ENCODE data around the gene RREB1. TPM values are rescaled to one million over a fixed set of nuclear protein-coding genes. Genes with fewer than 3 reads are reported as not detected.

The RREB1 gene
- total RNA-seq, 1 experiment from 2014 or later: 35.8 TPM

DNA sequence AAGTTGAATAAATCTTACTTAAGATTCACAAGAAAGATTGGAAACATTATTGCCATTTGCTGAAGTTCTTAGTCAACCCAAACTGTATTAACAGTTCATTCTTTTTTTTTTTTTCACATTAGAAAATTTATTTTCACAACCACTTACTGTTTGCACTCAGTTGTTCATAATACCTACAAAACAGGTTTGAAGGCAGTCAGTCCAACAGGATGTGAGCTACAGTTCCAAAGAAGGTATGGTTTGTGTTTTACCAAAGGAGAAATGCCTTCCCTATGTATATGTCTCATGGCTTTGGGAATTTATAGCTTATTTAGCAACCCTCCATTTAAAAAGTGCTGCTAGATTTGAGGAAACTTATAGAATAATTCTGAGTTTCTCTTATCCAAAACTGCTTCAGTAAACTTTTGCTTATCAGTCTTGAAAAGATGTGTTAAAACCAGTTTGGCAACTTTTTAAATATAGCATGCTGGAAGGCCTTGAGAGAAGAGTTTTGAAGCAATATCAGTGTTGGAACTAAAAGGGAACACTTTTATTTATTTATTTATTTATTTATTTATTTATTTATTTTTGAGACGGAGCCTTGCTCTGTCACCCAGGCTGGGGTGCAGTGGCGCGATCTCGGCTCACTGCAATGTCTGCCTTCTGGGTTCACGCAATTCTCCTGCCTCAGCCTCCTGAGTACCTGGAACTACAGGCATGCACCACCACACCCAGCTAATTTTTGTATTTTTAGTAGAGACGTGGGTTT, 46.8 kb upstream of the RREB1 start:
- Histone ChIP-seq H2BK12ac (ENCODE audit: insufficient read length, low read depth, low read length) (no peak overlapping the region), H3K27ac (ENCODE audit: insufficient read length, low read depth, low read length) (no peak overlapping the region), H3K56ac (ENCODE audit: insufficient read length, low read depth, low read length) (no peak overlapping the region), H4K5ac (ENCODE audit: insufficient read length, low read depth, low read length) (no peak overlapping the region), H4K91ac (ENCODE audit: insufficient read length, low read depth, low read length) (no peak overlapping the region), H3T11ph (ENCODE audit: low read length) (no peak overlapping the region), H3K4me1 (ENCODE audit: insufficient read depth, low read length) (no peaks in the 10 kb centered on the region), H2BK15ac (ENCODE audit: low read depth, low read length) (no peak overlapping the region), H3K79me2 (ENCODE audit: insufficient read depth, low read length) (no peaks in the 10 kb centered on the region), H3K18ac (ENCODE audit: insufficient read length, low read depth, low read length) (no peak overlapping the region), H3K27me3 (ENCODE audit: insufficient read depth, low read length) (no peaks in the 10 kb centered on the region; the same call in 1 of the 2 replicates), H3K9me3 (ENCODE audit: control insufficient read depth, low read depth, low read length) (no peaks in the 10 kb centered on the region), H3K9ac (ENCODE audit: extremely low read depth, insufficient read length, low read length) (no peak overlapping the region), H3K23ac (ENCODE audit: insufficient read length, low read depth, low read length) (no peak overlapping the region), H3K4me2 (ENCODE audit: insufficient read depth, insufficient read length, low read length) (no peak overlapping the region), H3K79me1 (ENCODE audit: insufficient read depth, low read depth, low read length, poor library complexity, severe bottlenecking) (no peaks in the 10 kb centered on the region), H2BK120ac (ENCODE audit: low read depth, low read length, poor library complexity, severe bottlenecking) (no peak overlapping the region), H2AK5ac (ENCODE audit: insufficient read length, low read length) (no peak overlapping the region), H3K23me2 (ENCODE audit: insufficient read length, low read depth, low read length, poor library complexity, severe bottlenecking) (no peaks in the 10 kb centered on the region), H3K4ac (ENCODE audit: low read depth, low read length) (no peak overlapping the region), H2BK20ac (ENCODE audit: low read depth, low read length, poor library complexity, severe bottlenecking) (no peak overlapping the region), H2AFZ (ENCODE audit: low read length) (no peak overlapping the region), H4K20me1 (ENCODE audit: control insufficient read depth, insufficient read depth, insufficient read length) (no peaks in the 10 kb centered on the region), H4K8ac (replicated peaks; ENCODE audit: insufficient read length, low read depth, low read length) (no peak overlapping the region), H3K14ac (ENCODE audit: insufficient read depth, low read length) (no peak overlapping the region), H2BK5ac (ENCODE audit: insufficient read length, low read length) (no peak overlapping the region)
- Mint-ChIP-seq H3K4me3 (no peak overlapping the region), H3K36me3 (ENCODE audit: insufficient read depth in 1 of 3, low read depth in 3 of 3) (no peaks in the 10 kb centered on the region), H3K4me1 (peaks cover 0 to 4% of the 10 kb centered on the region in 2 experiments; a peak in 2 of 4 replicates), H3K9me3 (no peaks in the 10 kb centered on the region), H3K27ac (no peak overlapping the region; a peak in 1 of 7 replicates), H3K27me3 (ENCODE audit: low read depth) (peaks cover 17% of the 10 kb centered on the region)
- TF ChIP-seq, protein P1, sequence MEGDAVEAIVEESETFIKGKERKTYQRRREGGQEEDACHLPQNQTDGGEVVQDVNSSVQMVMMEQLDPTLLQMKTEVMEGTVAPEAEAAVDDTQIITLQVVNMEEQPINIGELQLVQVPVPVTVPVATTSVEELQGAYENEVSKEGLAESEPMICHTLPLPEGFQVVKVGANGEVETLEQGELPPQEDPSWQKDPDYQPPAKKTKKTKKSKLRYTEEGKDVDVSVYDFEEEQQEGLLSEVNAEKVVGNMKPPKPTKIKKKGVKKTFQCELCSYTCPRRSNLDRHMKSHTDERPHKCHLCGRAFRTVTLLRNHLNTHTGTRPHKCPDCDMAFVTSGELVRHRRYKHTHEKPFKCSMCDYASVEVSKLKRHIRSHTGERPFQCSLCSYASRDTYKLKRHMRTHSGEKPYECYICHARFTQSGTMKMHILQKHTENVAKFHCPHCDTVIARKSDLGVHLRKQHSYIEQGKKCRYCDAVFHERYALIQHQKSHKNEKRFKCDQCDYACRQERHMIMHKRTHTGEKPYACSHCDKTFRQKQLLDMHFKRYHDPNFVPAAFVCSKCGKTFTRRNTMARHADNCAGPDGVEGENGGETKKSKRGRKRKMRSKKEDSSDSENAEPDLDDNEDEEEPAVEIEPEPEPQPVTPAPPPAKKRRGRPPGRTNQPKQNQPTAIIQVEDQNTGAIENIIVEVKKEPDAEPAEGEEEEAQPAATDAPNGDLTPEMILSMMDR (conservative IDR thresholded peaks at IDR 0.05): no peak
- no peak for DNase-seq
- no CpG with 5 or more reads among the region's 6 CpGs for WGBS (ENCODE audit: extremely low coverage, insufficient read length, low lambda C conversion rate)

All from H9 (cell line).